ENCODE data around the gene SLC4A1. TPM values are rescaled to one million over a fixed set of nuclear protein-coding genes. Genes with fewer than 3 reads are reported as not detected.

The SLC4A1 gene
- total and polyA plus RNA-seq, 2 of the 13 experiments (the other 11 are each of a cell fraction or from before 2014, with no cell fraction given), result not detected

- WGBS (ENCODE audit: low lambda C conversion rate), result 73% methylated on average over 8 of the region's 8 CpGs
- no peak overlapping the region for H2AFZ ChIP-seq (ENCODE audit: low read length)
- CTCF ChIA-PET (ENCODE audit: low intra/inter-chr PET ratio, low total read pairs), result no interaction called here
- H3K4me3 ChIP-seq (replicated peaks in 1 of 3; ENCODE audit: insufficient read depth in 1 of 3, low read depth in 2 of 3, low read length in 3 of 3), result no peak overlapping the region
- peaks cover 18% of the 10 kb centered on the region for H3K4me1 ChIP-seq (ENCODE audit: insufficient read depth, low read length)
- H3K9ac ChIP-seq (ENCODE audit: insufficient read depth, low read depth, low read length), result no peak overlapping the region
- POLR2A ChIA-PET, result no interaction called here
- no peak overlapping the region for H3K27ac ChIP-seq (ENCODE audit: extremely low read length, insufficient read depth, low read length)
- in situ Hi-C loops (cut with HindIII; ENCODE audit: extremely low pct_ligation_motif_present, low pct_unique_long_range_greater_than_20kb) (no loop called here), intact Hi-C loops (cut with micrococcal nuclease; ENCODE audit: unreplicated experiment) (no loop called here)
- TF ChIP-seq ZNF136 (CRISPR knock-in tag; IDR thresholded peaks at IDR 0.05; ENCODE audit: low read depth) (no peak), POLR2AphosphoS2 (IDR thresholded peaks at IDR 0.05; ENCODE audit: low read depth, low read length) (no peak), POLR2G (IDR thresholded peaks at IDR 0.05; ENCODE audit: low read depth, low read length) (no peak), ZNF124 (CRISPR knock-in tag; IDR thresholded peaks at IDR 0.05) (no peak), MAFF (IDR thresholded peaks at IDR 0.05; ENCODE audit: low read depth, low read length) (no peak)
- DNase-seq (ENCODE audit: low spot score) (no peak), ATAC-seq (no peak), FAIRE-seq (no peak)
- H3K27me3 ChIP-seq (ENCODE audit: control insufficient read depth in 1 of 2, insufficient read depth in 2 of 2, low read length in 2 of 2), result peaks cover 0 to 14% of the 10 kb centered on the region in 2 experiments; a peak in 4 of 5 replicates
- no peaks in the 10 kb centered on the region for H3K79me2 ChIP-seq (ENCODE audit: insufficient read depth, low read length)
- BruUV-seq (replicated peaks), result no TSS peak
- H3K9me3 ChIP-seq (ENCODE audit: low read length), result no peaks in the 10 kb centered on the region
- no peaks in the 10 kb centered on the region for H3K36me3 ChIP-seq (replicated peaks in 1 of 2; ENCODE audit: control insufficient read depth in 1 of 2, insufficient read depth in 2 of 2, low read length in 2 of 2)
- H3K4me2 ChIP-seq (ENCODE audit: low read depth, low read length), result no peak overlapping the region
- H4K20me1 ChIP-seq (ENCODE audit: insufficient read depth, low read length), result no peaks in the 10 kb centered on the region
Measured at GRCh38 chr17:44283344-44284023, 15.5 kb upstream of the SLC4A1 start.

DNA sequence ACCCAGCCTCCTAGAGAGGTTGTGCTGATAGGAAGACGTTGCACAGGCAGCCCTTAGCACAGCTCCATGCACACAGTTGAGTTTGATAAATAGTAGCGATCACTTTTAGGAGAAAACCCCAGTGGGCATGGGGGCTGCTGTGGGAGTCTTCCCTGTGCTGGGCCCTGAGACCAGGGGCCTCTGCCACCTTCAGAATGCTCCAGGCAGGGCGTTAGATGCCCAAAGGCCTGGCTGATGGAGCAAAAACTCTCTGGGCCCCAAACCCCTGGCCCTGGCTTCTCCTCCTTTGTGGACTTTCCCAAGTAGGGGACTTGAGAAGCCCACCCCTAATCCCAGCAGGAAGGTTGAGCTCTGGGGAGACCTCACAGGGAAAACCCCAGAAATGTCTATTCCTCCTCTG lies 14.3 kb upstream of the SLC4A1 start:
- Histone ChIP-seq H3K4me2 (ENCODE audit: low read depth, low read length) (no peak overlapping the region), H2AFZ (ENCODE audit: low read length) (no peak overlapping the region), H3K9ac (ENCODE audit: insufficient read depth, low read depth, low read length) (no peak overlapping the region), H3K36me3 (replicated peaks in 1 of 2; ENCODE audit: control insufficient read depth in 1 of 2, insufficient read depth in 2 of 2, low read length in 2 of 2) (no peaks in the 10 kb centered on the region), H3K27ac (ENCODE audit: extremely low read length, insufficient read depth, low read length) (no peak overlapping the region), H3K27me3 (ENCODE audit: control insufficient read depth in 1 of 2, insufficient read depth in 2 of 2, low read length in 2 of 2) (peaks cover 0 to 21% of the 10 kb centered on the region in 2 experiments; a peak in 4 of 5 replicates), H3K79me2 (ENCODE audit: insufficient read depth, low read length) (no peaks in the 10 kb centered on the region), H4K20me1 (ENCODE audit: insufficient read depth, low read length) (no peaks in the 10 kb centered on the region), H3K4me1 (ENCODE audit: insufficient read depth, low read length) (peaks cover 18% of the 10 kb centered on the region), H3K4me3 (replicated peaks in 1 of 3; ENCODE audit: insufficient read depth in 1 of 3, low read depth in 2 of 3, low read length in 3 of 3) (no peak overlapping the region), H3K9me3 (ENCODE audit: low read length) (no peaks in the 10 kb centered on the region)
- no TSS peak for BruUV-seq (replicated peaks)
- CTCF ChIA-PET (ENCODE audit: low intra/inter-chr PET ratio, low total read pairs), result no interaction called here
- intact Hi-C loops (cut with micrococcal nuclease; ENCODE audit: unreplicated experiment), result no loop called here
- ATAC-seq (no peak), DNase-seq (ENCODE audit: low spot score) (no peak), FAIRE-seq (no peak)
- TF ChIP-seq, protein P1, sequence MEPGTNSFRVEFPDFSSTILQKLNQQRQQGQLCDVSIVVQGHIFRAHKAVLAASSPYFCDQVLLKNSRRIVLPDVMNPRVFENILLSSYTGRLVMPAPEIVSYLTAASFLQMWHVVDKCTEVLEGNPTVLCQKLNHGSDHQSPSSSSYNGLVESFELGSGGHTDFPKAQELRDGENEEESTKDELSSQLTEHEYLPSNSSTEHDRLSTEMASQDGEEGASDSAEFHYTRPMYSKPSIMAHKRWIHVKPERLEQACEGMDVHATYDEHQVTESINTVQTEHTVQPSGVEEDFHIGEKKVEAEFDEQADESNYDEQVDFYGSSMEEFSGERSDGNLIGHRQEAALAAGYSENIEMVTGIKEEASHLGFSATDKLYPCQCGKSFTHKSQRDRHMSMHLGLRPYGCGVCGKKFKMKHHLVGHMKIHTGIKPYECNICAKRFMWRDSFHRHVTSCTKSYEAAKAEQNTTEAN (CRISPR knock-in tag; conservative IDR thresholded peaks at IDR 0.05), result no peak
- TF ChIP-seq, protein P2, sequence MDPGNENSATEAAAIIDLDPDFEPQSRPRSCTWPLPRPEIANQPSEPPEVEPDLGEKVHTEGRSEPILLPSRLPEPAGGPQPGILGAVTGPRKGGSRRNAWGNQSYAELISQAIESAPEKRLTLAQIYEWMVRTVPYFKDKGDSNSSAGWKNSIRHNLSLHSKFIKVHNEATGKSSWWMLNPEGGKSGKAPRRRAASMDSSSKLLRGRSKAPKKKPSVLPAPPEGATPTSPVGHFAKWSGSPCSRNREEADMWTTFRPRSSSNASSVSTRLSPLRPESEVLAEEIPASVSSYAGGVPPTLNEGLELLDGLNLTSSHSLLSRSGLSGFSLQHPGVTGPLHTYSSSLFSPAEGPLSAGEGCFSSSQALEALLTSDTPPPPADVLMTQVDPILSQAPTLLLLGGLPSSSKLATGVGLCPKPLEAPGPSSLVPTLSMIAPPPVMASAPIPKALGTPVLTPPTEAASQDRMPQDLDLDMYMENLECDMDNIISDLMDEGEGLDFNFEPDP (CRISPR knock-in tag; conservative IDR thresholded peaks at IDR 0.05), result no peak
- 43% methylated on average over 2 of the region's 3 CpGs for WGBS (ENCODE audit: low lambda C conversion rate)
- POLR2A ChIA-PET, result no interaction called here
- in situ Hi-C loops (cut with HindIII; ENCODE audit: extremely low pct_ligation_motif_present, low pct_unique_long_range_greater_than_20kb), result no loop called here
